K562 (cell line): ENCODE data around the gene EPHB2. TPM values are rescaled to one million over a fixed set of nuclear protein-coding genes. Genes with fewer than 3 reads are reported as not detected.

Experiments
- ATAC-seq: fragments of 200-7000 bp; cut with Tn5 transposase; 3 replicates; pipeline ENCODE4 v1.9.1; 2020; ENCODE audit warnings: moderate library complexity
- BruUV-seq: library from RNA; stranded (reverse); fragments of 400-500 nt; replicated peaks from 2 replicates; lab custom pipeline; 2021; lab: Mats Ljungman, UMichigan
- CTCF ChIA-PET: fragments of 300-600 bp; formaldehyde crosslinking; extraction: SDS; loops from one replicate; lab custom pipeline; 2021; ENCODE audit warnings: low intra/inter-chr PET ratio; lab: Yijun Ruan, JAX
- POLR2A ChIA-PET: fragments of 300-600, 350-650 bp; sonication (Branson Sonifier 250); formaldehyde crosslinking; extraction: SDS; loops from one replicate; lab custom pipeline; 2021; ENCODE audit warnings: antibody characterized with exemption, inconsistent platforms; lab: Yijun Ruan, JAX
- DNase-seq, 4 experiments: peaks; one replicate each; pipeline versions ENCODE4 v3.0.0 to v3.0.0-alpha.2; 2011 to 2018; ENCODE audit warnings: low spot score in 3 of 4, mixed read lengths in 3 of 4; ENCODE audit errors: extremely low read depth in 1 of 4
- FAIRE-seq: peaks from 2 replicates; lab custom pipeline; 2011; peaks lifted over from hg19 to GRCh38; lab: Jason Lieb, UNC
- H2AFZ ChIP-seq: 2 replicates; pipeline ENCODE4 v1.6.0; 2011; ENCODE audit warnings: low read depth, low read length, control low read depth, inconsistent platforms
- H3K27ac ChIP-seq: fragments of 200-600 bp; 3 replicates; pipeline ENCODE4 v1.8.0; 2011; ENCODE audit warnings: low read depth, mild to moderate bottlenecking, control low read depth, inconsistent platforms, low read length, moderate library complexity, mixed read lengths; ENCODE audit errors: extremely low read depth
- H3K27me3 ChIP-seq, 2 experiments: fragments of 300-600 bp in 1 of 2; 2 replicates in 1 of 2; 3 replicates in 1 of 2; pipeline versions ENCODE4 v1.6.0 to v1.8.0; 2011; ENCODE audit warnings: inconsistent platforms in 2 of 2, low read length in 2 of 2, mild to moderate bottlenecking in 1 of 2, mixed read lengths in 1 of 2, moderate library complexity in 1 of 2; ENCODE audit not compliant: control insufficient read depth in 2 of 2, insufficient read depth in 2 of 2
- H3K36me3 ChIP-seq: fragments of 300-600 bp; 3 replicates; pipeline ENCODE4 v1.8.0; 2011; ENCODE audit warnings: mild to moderate bottlenecking, low read length, inconsistent platforms; ENCODE audit not compliant: control insufficient read depth, insufficient read depth
- H3K4me1 ChIP-seq, 2 experiments: fragments of 200-600 bp in 1 of 2; replicated peaks in 1 of 2; 2 replicates in 1 of 2; 3 replicates in 1 of 2; pipeline versions ENCODE4 v1.5.1 to v1.8.0; 2011; ENCODE audit warnings: inconsistent platforms in 2 of 2, low read length in 2 of 2, mild to moderate bottlenecking in 1 of 2, mixed read lengths in 1 of 2, moderate library complexity in 1 of 2; ENCODE audit not compliant: control insufficient read depth in 2 of 2, insufficient read depth in 2 of 2
- H3K4me2 ChIP-seq: 2 replicates; pipeline ENCODE4 v1.6.1; 2011; ENCODE audit warnings: low read length, control low read depth, inconsistent platforms, mixed read lengths; ENCODE audit not compliant: insufficient read depth
- H3K4me3 ChIP-seq: fragments of 200-600 bp; sonication (generic), shearing (Covaris generic); 2 replicates; pipeline ENCODE4 v1.5.1; 2016; ENCODE audit warnings: control low read depth, inconsistent platforms
- H3K79me2 ChIP-seq: fragments of 200-600 bp; 3 replicates; pipeline ENCODE4 v1.8.0; 2011; ENCODE audit warnings: low read length, inconsistent platforms; ENCODE audit not compliant: control insufficient read depth, insufficient read depth
- H3K9ac ChIP-seq, 2 experiments: 2 replicates each; pipeline versions ENCODE4 v1.6.0 to v1.6.1; 2011; ENCODE audit warnings: low read depth in 2 of 2, low read length in 2 of 2, control low read depth in 1 of 2, inconsistent platforms in 1 of 2, mild to moderate bottlenecking in 1 of 2, mixed read lengths in 1 of 2; ENCODE audit not compliant: insufficient read depth in 1 of 2
- H3K9me1 ChIP-seq: one replicate; pipeline ENCODE4 v1.6.0; 2011; ENCODE audit warnings: inconsistent platforms, mild to moderate bottlenecking, low read length, moderate library complexity; ENCODE audit not compliant: control insufficient read depth, insufficient read depth
- H3K9me3 ChIP-seq: replicated peaks from 2 replicates; pipeline ENCODE4 v1.5.1; 2011; ENCODE audit warnings: low read depth, low read length, inconsistent platforms; ENCODE audit not compliant: control insufficient read depth, insufficient read depth
- H4K20me1 ChIP-seq: replicated peaks from 2 replicates; pipeline ENCODE4 v1.6.1; 2011; ENCODE audit warnings: low read length, inconsistent platforms, mixed read lengths; ENCODE audit not compliant: control insufficient read depth, insufficient read depth
- BRD4 ChIP-seq: fragments of 200-600 bp; sonication (generic); IDR thresholded peaks from 2 replicates; pipeline ENCODE4 v1.6.1; 2017; ENCODE audit warnings: inconsistent platforms
- DNMT1 ChIP-seq: fragments of 450-650 bp; IDR thresholded peaks from 2 replicates; pipeline ENCODE4 v1.6.1; 2016; ENCODE audit warnings: antibody characterized with exemption, mild to moderate bottlenecking
- TBL1XR1 ChIP-seq, 2 experiments: IDR thresholded peaks; 2 replicates each; pipeline ENCODE4 v1.6.1; 2012; ENCODE audit warnings: improper control_type of control experiment in 2 of 2, low read length in 2 of 2, mild to moderate bottlenecking in 1 of 2
- ZNF134 ChIP-seq: fragments of 250-450 bp; sonication (Bioruptor Pico); conservative IDR thresholded peaks from 2 replicates; pipeline ENCODE4 v1.4.0; 2020
- WGBS: fragments of 100-300 bp; shearing (Covaris generic); methylation state at CpG from one replicate; pipeline ENCODE4 v1.1.6; 2016; ENCODE audit warnings: low coverage, mixed read lengths; ENCODE audit not compliant: insufficient coverage; ENCODE audit errors: missing lambda C conversion rate; 5-methylcytosine and 5-hydroxymethylcytosine counted together
- in situ Hi-C: fragments of 300-500 bp; cut with MboI; formaldehyde crosslinking; loops from 4 replicates; pipeline ENCODE4 v1.15.0; 2018; ENCODE audit warnings: inconsistent platforms, mixed read lengths
- intact Hi-C: fragments of 100-400 bp; cut with micrococcal nuclease; formaldehyde crosslinking; loops from 2 replicates; pipeline ENCODE4 v1.14.2; 2022
- polyA plus RNA-seq, 8 experiments: library from polyadenylated mRNA; depleted of rRNA in 4 of 8; stranded (reverse) in 5 of 8; unstranded in 3 of 8; fragments of >200 nt; fragmentation: Nextera tagmentation in 2 of 8; fragmentation: Illumina TruSeq in 1 of 8; extraction: Ambion mirVana in 2 of 8; extraction: Trizol in 1 of 8; gene quantifications; 2 replicates each; pipeline versions ENCODE4 v1.2.1 to v1.2.3, GENCODE V29; 2011 to 2014; ENCODE audit warnings: inconsistent platforms in 1 of 8, missing spikeins in 1 of 8
- total RNA-seq, 7 experiments: library from RNA; depleted of rRNA in 6 of 7; stranded (reverse); fragments of >200 nt in 6 of 7; fragmentation: Illumina TruSeq in 2 of 7; extraction: Trizol in 2 of 7; gene quantifications; 2 replicates each; pipeline versions ENCODE4 v1.2.1 to v1.2.3, GENCODE V29; 2011 to 2021; ENCODE audit warnings: low replicate concordance in 1 of 7
- TF ChIP-seq, protein P1 (sequence below): fragments of 450-650 bp; IDR thresholded peaks from 2 replicates; pipeline ENCODE4 v1.7.0; 2016; ENCODE audit warnings: borderline replicate concordance
- TF ChIP-seq, protein P2 (sequence below): fragments of 250-450 bp; sonication (Bioruptor Pico); IDR thresholded peaks from 2 replicates; pipeline ENCODE4 v1.4.0; 2020; ENCODE audit warnings: mild to moderate bottlenecking, moderate library complexity

The EPHB2 gene
- total and polyA plus RNA-seq, 9 of the 15 experiments (the other 6 are each of a cell fraction or from before 2014, with no cell fraction given): not detected

DNA sequence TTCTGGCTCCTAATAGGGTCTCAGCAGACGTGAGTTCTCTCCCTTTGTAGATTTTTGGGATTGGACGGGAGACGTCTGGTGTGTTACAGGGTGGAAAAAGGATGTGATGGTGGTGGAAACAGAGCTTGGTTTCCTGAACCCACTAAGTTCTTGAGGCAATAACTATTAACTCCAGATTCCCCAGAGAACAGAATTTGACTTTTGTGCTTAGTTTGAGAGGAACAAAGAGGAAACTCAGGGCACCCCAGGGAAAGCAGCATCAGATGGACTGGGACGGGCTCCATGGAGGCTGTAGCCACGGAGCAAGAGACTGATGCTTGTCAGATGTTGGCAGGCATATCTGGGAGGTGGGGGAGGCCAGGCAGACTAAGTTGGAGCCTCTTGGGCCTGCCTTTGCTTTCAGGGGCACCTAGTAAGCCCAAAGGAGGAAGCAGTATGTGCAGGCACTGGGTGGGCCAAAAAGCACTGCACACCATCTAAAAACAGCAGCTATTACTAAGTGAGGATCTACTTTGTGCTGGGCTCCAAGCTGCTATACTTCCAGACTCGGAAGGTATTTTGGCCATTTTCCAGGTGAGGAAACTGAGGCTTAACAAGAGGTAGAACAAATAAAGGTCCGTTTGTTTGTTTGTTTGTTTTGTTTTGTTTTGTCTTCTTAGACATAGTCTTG is 66.9 kb downstream of the EPHB2 start (continued):
- TF ChIP-seq, protein P1, sequence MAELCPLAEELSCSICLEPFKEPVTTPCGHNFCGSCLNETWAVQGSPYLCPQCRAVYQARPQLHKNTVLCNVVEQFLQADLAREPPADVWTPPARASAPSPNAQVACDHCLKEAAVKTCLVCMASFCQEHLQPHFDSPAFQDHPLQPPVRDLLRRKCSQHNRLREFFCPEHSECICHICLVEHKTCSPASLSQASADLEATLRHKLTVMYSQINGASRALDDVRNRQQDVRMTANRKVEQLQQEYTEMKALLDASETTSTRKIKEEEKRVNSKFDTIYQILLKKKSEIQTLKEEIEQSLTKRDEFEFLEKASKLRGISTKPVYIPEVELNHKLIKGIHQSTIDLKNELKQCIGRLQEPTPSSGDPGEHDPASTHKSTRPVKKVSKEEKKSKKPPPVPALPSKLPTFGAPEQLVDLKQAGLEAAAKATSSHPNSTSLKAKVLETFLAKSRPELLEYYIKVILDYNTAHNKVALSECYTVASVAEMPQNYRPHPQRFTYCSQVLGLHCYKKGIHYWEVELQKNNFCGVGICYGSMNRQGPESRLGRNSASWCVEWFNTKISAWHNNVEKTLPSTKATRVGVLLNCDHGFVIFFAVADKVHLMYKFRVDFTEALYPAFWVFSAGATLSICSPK: no peak
- no peak for TF ChIP-seq DNMT1
- TF ChIP-seq ZNF134 (CRISPR knock-in tag): no peak
- no peak for TF ChIP-seq TBL1XR1 (IDR thresholded peaks at IDR 0.05; ENCODE audit: low read length in 2 of 2)

DNA sequence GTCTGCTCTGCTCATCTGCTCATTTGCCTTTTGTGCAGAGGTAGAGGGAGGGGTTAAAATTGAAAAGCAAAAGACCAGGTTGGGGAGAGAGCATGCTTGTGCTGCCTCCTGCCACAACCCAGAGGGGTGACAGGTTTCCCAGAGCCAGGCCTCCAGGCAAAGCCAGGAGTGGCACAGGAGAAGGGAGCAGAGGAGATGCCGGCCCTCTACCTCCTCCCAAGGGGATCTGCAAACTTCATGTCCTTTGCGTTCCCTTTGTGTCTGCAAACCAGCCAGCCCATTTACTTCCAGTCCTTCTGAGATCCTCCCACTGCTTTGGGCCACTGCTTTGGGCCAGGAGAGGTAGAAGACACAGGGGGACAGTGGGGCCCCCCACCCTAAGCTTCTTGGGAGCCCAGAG is 67.8 kb downstream of the EPHB2 start:
- POLR2A ChIA-PET: no interaction called here
- peaks cover 2 to 4% of the 10 kb centered on the region in 2 experiments; a peak in 3 of 5 replicates for H3K4me1 ChIP-seq
- 0% methylated on average over 2 of the region's 2 CpGs for WGBS
- ATAC-seq: no peak
- H3K36me3 ChIP-seq: no peaks in the 10 kb centered on the region
- intact Hi-C loops (no loop called here), in situ Hi-C loops (no loop called here)
- no peak for DNase-seq
- no TSS peak for BruUV-seq
- H3K27ac ChIP-seq: no peak overlapping the region
- H3K9me3 ChIP-seq: no peaks in the 10 kb centered on the region
- TF ChIP-seq, protein P2, sequence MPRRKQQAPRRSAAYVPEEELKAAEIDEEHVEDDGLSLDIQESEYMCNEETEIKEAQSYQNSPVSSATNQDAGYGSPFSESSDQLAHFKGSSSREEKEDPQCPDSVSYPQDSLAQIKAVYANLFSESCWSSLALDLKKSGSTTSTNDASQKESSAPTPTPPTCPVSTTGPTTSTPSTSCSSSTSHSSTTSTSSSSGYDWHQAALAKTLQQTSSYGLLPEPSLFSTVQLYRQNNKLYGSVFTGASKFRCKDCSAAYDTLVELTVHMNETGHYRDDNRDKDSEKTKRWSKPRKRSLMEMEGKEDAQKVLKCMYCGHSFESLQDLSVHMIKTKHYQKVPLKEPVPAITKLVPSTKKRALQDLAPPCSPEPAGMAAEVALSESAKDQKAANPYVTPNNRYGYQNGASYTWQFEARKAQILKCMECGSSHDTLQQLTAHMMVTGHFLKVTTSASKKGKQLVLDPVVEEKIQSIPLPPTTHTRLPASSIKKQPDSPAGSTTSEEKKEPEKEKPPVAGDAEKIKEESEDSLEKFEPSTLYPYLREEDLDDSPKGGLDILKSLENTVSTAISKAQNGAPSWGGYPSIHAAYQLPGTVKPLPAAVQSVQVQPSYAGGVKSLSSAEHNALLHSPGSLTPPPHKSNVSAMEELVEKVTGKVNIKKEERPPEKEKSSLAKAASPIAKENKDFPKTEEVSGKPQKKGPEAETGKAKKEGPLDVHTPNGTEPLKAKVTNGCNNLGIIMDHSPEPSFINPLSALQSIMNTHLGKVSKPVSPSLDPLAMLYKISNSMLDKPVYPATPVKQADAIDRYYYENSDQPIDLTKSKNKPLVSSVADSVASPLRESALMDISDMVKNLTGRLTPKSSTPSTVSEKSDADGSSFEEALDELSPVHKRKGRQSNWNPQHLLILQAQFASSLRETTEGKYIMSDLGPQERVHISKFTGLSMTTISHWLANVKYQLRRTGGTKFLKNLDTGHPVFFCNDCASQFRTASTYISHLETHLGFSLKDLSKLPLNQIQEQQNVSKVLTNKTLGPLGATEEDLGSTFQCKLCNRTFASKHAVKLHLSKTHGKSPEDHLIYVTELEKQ: no peak
- TF ChIP-seq BRD4: no peak
- TF ChIP-seq, all 486 proteins: peak for 0
- H3K4me3 ChIP-seq: no peak overlapping the region
- FAIRE-seq: no peak
- no peaks in the 10 kb centered on the region for H3K79me2 ChIP-seq
- H3K27me3 ChIP-seq: peaks cover 26 to 75% of the 10 kb centered on the region in 2 experiments
- H3K9ac ChIP-seq: no peak overlapping the region
- H3K9me1 ChIP-seq: no peaks in the 10 kb centered on the region
- CTCF ChIA-PET: no interaction called here
- H2AFZ ChIP-seq: no peak overlapping the region
- H4K20me1 ChIP-seq: peaks cover 12% of the 10 kb centered on the region
- no peak overlapping the region for H3K4me2 ChIP-seq
